HG02938 (cell line): ENCODE data around the gene MEF2D.

Experiments used
- ATAC-seq: cut with Tn5 transposase; IDR thresholded peaks from one replicate; pipeline ENCODE4 v1.9.1; 2021; ENCODE audit warnings: mild to moderate bottlenecking, moderate library complexity; ENCODE audit not compliant: unreplicated experiment

MEF2D gene

GRCh38 chr1:156489166-156489934, 11.2 kb downstream of the MEF2D start:
- no peak for ATAC-seq

DNA sequence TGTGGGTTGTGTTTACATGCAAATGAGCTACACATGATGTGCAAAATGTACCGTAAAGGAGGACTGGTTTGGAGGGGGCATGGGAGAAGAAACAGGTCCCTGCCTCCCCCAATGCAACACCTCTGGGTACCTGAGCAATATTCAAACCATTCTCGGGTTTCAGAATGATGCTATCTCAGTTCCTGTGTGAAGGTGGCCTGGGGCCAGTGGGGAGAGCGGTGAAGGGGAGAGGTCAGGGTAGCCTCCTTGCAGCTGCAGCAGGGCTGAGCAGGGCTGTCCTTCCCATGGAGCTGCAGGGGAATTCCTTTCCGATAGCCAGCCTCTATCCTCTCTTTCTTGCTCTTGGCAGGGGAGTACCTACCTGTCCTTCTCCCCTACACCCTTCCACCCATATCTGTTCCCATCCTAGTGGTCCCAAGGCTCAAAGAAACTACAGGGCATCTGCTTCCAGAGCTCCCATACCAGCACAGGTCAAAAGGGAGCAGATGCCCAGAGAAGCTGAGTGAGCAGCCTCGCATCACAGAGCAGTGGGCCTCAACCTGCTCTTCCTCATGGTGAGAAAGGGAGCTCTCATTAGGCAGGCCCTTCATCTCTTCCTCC, 11.9 kb downstream of the MEF2D start:
- ATAC-seq = peak; percentile 54

GRCh38 chr1:156487862-156488261, 12.7 kb downstream of the MEF2D start:
- peak; percentile 6 for ATAC-seq

DNA sequence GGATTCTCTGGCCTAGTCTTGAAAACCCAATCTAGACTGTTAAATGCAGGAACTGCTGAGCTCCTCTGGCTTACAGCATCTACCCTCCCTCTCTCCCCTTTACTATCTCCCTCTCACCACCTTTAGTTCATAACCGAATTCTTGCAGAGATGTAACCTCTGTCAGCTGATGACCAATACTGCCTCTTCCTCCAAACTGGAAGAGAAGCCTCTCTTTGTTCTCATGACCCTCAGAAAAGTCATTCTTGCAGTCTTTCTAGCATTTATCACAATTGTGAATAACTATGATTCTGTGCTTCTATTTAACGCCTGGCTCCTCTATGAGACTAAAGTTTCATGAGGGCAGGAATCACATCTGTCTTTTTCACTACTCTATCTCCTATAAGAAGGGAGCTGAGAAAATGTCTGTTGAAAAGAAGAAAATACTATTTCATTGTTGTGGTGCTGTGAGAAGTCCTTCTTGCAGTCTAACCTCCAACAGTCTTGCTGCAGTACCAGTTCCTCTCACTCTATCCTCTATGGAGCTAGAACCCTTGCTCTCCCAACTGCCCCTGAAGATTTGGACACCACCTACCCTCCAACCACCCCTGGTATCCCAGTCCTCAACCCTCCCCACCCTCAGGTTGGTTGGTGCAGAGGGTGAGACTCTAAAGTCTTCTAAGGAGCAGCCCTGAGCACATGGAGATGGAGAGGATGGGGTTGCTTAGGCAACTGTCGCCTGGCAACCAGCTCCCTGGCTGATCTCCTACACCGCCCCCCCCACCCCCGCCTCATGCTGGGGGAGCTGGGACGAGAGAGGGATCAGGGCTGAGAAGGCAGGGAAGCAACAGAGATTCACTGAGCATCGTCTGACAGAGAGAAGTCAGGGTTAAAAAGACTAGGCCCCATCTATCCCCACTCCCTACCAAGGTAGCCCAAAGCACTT, 13.9 kb downstream of the MEF2D start:
- no peak for ATAC-seq

GRCh38 chr1:156485984-156486383, 14.6 kb downstream of the MEF2D start:
- no peak for ATAC-seq

GRCh38 chr1:156484480-156485058, 16.0 kb downstream of the MEF2D start:
- no peak for ATAC-seq

- ATAC-seq = no peak
Measured at GRCh38 chr1:156483397-156483796, 17.2 kb downstream of the MEF2D start.

DNA sequence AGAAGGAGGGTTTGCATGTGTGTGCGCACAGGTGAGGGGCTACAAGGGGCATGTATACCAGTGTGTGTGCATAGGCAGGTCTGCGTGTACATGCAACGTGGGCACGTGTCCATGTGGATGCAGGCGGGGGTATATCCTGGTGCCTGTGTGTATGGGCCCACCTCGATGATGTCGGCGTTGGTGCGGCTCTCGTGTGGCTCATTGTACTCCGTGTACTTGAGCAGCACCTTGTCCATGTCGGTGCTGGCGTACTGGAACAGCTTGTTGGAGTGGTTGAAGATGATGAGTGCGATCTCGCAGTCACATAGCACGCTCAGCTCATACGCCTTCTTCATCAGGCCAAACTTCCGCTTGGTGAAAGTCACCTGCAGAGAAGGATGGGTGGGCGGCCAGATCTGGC, 18.3 kb downstream of the MEF2D start:
- no peak for ATAC-seq

DNA sequence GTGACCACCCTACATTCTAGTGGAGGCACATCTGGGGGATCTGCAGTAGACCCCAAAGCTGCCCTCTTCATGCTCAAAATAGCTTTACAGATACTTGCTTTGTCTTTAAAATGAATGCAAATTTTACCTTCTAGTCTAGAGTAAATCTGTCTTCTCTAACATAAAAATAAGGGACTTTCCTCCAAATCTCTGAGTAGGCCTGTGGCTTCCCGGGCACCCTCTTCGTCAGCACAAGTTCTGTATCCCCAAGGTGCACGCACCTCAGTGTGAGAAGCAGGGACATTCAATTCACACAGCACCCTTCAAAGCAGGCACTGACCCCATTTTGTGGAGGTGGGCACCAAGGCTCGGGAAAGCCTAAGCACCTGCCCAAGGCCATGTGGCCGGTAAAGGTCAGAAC, 19.0 kb downstream of the MEF2D start:
- ATAC-seq = no peak

- ATAC-seq = no peak
Measured at GRCh38 chr1:156480411-156481192, 20.0 kb downstream of the MEF2D start.

DNA sequence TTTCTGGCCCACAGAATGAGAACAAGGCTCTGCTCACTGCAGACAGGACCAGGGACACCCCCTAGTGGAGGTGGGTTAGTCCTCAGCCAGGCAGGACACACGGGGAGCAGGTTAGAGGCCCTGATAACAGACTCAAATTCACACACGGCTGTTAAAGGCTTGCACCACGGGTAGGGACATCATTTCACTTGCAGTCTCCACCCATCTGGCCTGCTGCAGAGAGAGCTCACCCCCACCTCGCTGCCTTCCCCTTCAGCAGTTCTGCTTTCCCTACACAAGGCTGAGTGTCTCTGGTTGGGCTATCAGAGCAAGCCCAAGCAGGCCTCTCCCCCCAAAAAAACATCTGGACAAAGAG, 20.6 kb downstream of the MEF2D start:
- ATAC-seq = no peak

GRCh38 chr1:156479093-156480015, 21.2 kb downstream of the MEF2D start:
- ATAC-seq = no peak

DNA sequence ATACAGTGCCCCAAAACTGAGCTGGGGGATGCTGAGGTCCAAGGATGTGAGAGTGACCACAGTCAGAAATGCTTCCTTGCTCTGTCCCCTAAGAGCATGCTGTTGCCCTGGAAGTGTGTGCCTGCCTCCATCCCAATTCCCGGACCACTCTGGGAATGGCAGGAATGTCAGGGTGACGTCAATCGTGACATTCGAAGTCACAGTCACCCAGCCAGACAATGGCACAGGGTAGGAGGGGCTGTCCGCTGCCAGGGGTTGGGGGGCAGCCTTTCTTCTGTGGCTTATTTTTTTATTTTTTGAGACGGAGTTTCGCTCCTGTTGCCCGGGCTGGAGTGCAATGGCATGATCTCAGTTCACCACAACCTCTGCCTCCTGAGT, 22.3 kb downstream of the MEF2D start:
- no peak for ATAC-seq

GRCh38 chr1:156477526-156478249, 22.9 kb downstream of the MEF2D start:
- no peak for ATAC-seq

DNA sequence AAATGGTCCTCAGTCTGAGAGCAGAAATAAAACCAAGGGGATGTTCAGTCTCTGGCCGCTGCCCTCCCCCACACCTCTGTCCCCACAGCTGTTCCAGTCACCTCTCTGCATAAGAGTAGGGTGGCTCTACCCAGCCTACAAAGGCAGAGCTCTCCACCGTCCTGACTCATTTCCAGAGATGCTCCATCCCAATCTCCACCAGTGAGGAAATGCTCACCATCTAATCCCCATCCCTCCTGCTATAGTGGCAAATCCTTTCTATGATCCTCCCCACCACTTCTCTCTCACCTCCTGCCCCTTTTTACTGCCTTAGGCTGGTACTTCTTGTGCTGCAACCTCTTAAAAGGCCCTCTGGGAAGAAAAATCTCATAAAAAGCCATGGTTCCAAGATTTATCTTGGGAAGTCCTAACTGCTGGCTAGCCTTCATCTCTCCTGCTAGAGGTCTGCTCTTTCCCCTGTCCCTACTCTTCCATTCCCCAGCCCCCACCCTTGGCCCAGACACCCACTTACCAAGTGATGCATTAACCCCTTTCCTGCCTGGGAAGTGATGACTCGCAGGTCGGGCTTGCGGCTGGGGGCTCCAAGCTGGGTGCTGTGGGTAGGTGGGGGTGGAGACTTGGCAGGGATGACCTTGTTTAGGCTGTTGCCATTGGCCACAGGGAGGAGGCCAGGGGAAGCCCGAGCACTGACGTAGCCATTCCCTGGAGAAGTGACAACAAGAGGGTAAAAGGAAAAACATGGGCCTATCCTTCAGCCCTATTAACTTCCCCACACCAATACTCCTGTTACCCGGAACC, 23.9 kb downstream of the MEF2D start:
- no peak for ATAC-seq

DNA sequence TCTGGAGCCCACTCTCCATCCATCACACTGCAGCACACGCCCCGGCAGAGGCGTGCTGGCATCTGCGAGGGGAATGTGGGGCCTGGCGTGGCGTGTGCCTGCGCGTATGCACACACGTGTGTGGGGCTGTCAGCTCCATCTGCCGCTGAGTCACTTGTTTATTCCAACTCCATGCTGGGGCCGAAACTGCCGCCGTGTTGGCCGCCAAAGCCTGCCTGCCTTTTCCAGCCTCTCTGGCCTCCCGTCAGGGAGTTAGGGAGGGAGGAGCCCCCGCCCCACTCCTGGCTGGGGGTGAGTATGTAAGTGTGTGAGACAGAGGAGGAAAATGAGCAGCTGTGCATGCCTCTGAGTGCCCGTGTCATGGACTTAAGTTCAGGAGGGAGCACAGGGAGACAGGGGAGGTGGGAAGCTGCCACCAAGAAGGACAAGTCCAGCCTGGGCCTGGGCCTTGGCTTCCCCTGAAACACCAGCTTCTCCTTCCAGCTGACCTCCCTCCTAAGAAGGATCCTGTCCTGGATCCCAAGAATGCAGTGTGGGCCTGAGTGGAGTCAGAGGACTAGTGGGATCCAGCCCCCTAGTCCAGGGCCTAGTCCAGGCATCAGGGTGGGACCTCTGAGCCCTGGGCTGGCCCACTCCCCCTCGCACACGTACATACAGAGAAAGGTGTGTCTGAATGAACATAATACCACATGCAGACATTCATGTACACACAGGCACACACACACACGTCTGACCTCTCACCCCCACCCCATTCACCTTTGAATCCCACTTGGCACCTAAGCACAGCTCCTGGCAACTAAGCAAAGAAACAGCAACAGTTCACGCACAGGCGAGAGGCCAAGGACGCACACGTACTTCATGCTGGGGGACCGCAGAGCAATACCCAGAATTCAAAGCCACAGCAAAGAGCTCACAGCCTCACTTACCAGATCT, 24.7 kb downstream of the MEF2D start:
- ATAC-seq = no peak

GRCh38 chr1:156474966-156475365, 25.6 kb downstream of the MEF2D start:
- ATAC-seq = no peak
